Hematopoietic multipotent progenitor cell treated with erythropoietin and hydrocortisone succinate and interleukin-3 and kit ligand, for 8 days (in vitro differentiated cells): ENCODE data around the gene MT1HL1.
"Not testable (repeated sequence)": the region's sequence is repeated elsewhere in the genome, so short reads cannot be mapped to it uniquely, and the experiment has no call there.

Experiments
- DNase-seq: peaks from one replicate; pipeline ENCODE4 v3.0.0-alpha.2; 2015

MT1HL1 gene

DNA sequence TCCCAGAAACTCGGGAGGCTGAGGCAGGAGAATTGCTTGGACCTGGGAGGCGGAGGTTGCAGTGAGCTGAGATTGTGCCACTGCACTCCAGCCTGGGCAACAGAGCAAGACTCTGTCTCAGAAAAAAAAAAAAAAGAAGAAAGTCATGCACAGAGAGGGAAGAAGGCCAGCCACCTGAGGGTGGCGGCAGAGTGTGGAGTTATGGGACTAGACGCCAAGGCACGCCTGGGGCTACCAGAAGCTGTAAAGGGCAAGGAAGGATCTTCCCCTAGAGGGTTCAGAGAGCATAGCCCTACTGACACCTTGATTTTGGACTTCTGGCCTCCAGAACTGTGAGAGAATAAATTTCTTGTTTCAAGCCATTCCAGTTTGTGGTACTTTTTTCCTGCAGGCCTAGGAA lies 30.2 kb downstream of the MT1HL1 start:
- not testable (repeated sequence) for DNase-seq

DNA sequence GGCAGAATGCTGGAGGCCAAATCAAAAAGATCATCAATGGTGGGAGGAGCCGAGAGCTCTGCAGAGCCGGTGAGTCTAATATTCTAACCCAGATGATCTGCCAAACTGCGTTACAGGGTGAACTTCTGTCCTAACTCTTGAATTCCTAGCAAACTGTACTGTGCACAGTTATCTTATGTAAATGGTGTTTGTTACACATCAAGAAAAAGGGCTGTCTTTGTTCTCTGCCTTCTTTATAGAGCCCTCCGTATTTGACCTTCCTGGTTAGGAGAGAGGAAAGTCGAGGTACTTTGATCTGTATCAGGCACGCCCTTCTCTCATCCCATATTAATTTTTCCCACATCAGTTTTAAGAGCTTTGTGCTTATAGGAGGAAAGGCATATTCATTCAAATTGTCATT lies 37.6 kb downstream of the MT1HL1 start:
- no peak for DNase-seq

DNA sequence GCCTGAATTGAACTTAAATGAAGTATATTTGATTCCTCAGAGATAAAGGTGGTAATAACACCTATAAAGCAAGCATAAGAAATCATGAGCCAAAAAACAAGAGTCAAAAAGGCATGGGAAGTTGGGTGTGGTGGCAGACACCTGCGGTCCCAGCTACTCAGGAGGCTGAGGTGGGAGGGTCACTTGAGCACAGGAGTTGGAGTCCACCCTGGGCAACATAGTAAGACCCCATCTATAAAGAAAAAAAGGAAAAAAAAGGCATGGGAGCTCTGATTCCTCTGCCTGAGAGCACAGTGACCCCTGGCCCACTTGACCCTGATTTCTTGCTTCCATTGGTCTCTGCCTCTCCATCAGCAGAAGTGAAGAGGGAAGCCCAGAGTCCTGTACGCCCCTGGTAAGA lies 40.3 kb downstream of the MT1HL1 start:
- no peak for DNase-seq

DNA sequence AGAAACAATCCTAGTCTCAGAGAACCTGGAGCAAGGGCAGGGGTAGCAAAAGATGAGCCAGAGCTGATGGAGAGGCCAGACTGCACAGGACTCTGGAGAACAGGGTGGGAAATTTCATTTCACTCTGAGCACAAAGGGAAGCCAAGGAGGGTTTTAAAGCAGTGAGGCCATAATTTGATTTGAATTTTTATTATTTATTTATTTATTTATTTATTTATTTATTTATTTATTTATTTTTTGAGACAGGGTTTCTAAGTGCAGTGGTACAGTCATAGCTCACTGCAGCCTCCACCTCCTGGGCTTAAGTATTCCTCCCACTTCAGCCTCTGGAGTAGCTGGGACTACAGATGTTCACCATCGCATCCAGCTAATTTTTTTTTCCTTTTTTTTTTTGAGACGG lies 45.1 kb downstream of the MT1HL1 start:
- DNase-seq: no peak

DNA sequence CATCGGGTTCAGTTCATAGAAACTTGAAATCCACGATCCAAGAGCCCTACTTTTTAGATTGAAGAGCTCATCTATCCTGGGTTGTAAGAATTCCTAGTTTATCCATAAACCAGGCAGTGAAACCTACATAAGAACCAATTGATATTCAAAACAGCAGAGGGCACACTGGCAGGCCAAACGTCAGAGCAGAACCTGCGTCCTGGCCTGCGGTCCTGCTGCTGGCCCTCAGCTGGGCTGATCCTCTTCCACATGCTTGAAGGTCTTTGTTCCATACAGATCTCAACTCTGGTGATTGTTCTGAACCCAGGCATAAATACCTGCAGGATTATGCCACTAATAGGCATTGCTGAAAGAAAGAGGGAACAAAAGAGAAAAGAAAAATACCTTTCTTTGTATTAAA lies 47.0 kb downstream of the MT1HL1 start:
- no peak for DNase-seq
